B cell (primary cell): ENCODE data around the gene DNAJC4. TPM values are rescaled to one million over a fixed set of nuclear protein-coding genes. Genes with fewer than 3 reads are reported as not detected.

Experiments used
- ATAC-seq: fragments of 200-7000 bp; cut with Tn5 transposase; one replicate; pipeline ENCODE4 v1.10.0; 2021; ENCODE audit warnings: low read depth, mild to moderate bottlenecking, moderate number of reproducible peaks, moderate library complexity
- CTCF ChIA-PET: fragments of 350-600 bp; sonication (Branson Sonifier 250); formaldehyde crosslinking; loops from one replicate; lab custom pipeline; 2021; ENCODE audit warnings: antibody characterized with exemption, inconsistent platforms; lab: Charles Lee
- POLR2A ChIA-PET: fragments of 350-600 bp; sonication (Branson Sonifier 250); formaldehyde crosslinking; loops from one replicate; lab custom pipeline; 2021; ENCODE audit warnings: antibody characterized with exemption; lab: Charles Lee
- DNase-seq: peaks from one replicate; pipeline ENCODE4 v3.0.0; 2013
- H2AFZ ChIP-seq: 2 replicates; pipeline ENCODE4 v1.6.1; 2012; ENCODE audit warnings: mild to moderate bottlenecking, low read depth, low read length; ENCODE audit not compliant: insufficient read depth, poor library complexity, severe bottlenecking
- H3K27ac ChIP-seq, 2 donors: 1 replicate in 1 of 2; 2 replicates in 1 of 2; pipeline ENCODE4 v1.5.1; 2012 to 2013; ENCODE audit warnings: low read length in 2 of 2, mild to moderate bottlenecking in 2 of 2, moderate library complexity in 1 of 2
- H3K27me3 ChIP-seq, 4 experiments: fragments of 200-600 bp in 1 of 4; sonication (generic) in 1 of 4; replicated peaks in 1 of 4; 1 replicate in 2 of 4; 2 replicates in 2 of 4; pipeline versions ENCODE4 v1.6.1 to v1.7.0; 2013 to 2016; ENCODE audit warnings: low read length in 3 of 4, mild to moderate bottlenecking in 2 of 4, mixed read lengths in 1 of 4, moderate library complexity in 1 of 4; ENCODE audit not compliant: insufficient read depth in 4 of 4, control insufficient read depth in 3 of 4; ENCODE audit errors: control extremely low read depth in 1 of 4
- H3K36me3 ChIP-seq, 2 experiments: replicated peaks in 1 of 2; 1 replicate in 1 of 2; 2 replicates in 1 of 2; pipeline versions ENCODE4 v1.6.1 to v1.7.1; 2013; ENCODE audit warnings: low read length in 1 of 2; ENCODE audit not compliant: insufficient read depth in 2 of 2, control insufficient read depth in 1 of 2; ENCODE audit errors: control extremely low read depth in 1 of 2, extremely low read depth in 1 of 2
- H3K4me1 ChIP-seq, 2 donors: fragments of 200-600 bp in 1 of 2; sonication (generic) in 1 of 2; 1 replicate in 1 of 2; 2 replicates in 1 of 2; pipeline versions ENCODE4 v1.5.1 to v1.6.1; 2013 to 2017; ENCODE audit warnings: low read length in 2 of 2; ENCODE audit not compliant: control insufficient read depth in 2 of 2, insufficient read depth in 2 of 2
- H3K4me2 ChIP-seq: replicated peaks from 2 replicates; pipeline ENCODE3; 2012; ENCODE audit warnings: mild to moderate bottlenecking, low read depth, low read length; ENCODE audit not compliant: poor library complexity, severe bottlenecking
- H3K4me3 ChIP-seq, 5 experiments: fragments of 200-600 bp in 1 of 5; sonication (generic) in 1 of 5; 1 replicate in 3 of 5; 2 replicates in 2 of 5; pipeline versions ENCODE4 v1.5.1 to v1.7.0; 2011 to 2016; ENCODE audit warnings: low read length in 4 of 5, mild to moderate bottlenecking in 4 of 5, low read depth in 2 of 5, control low read depth in 1 of 5, moderate library complexity in 1 of 5; ENCODE audit not compliant: insufficient read depth in 1 of 5; ENCODE audit errors: control extremely low read depth in 1 of 5, extremely low read depth in 1 of 5
- H3K79me2 ChIP-seq: fragments of 200-600 bp; sonication (generic); one replicate; pipeline ENCODE4 v1.6.0; 2016; ENCODE audit warnings: low read length; ENCODE audit not compliant: control insufficient read depth, insufficient read depth
- H3K9ac ChIP-seq: fragments of 200-600 bp; sonication (generic); 2 replicates; pipeline ENCODE4 v1.6.1; 2017; ENCODE audit warnings: mild to moderate bottlenecking, low read length, moderate library complexity
- H3K9me3 ChIP-seq, 3 donors: one replicate each; pipeline versions ENCODE4 v1.6.1 to v1.7.1; 2013; ENCODE audit warnings: low read length in 2 of 3; ENCODE audit not compliant: control insufficient read depth in 2 of 3, insufficient read depth in 1 of 3; ENCODE audit errors: control extremely low read depth in 1 of 3
- H4K20me1 ChIP-seq: 2 replicates; pipeline ENCODE4 v1.6.0; 2012; ENCODE audit warnings: mild to moderate bottlenecking, low read length; ENCODE audit not compliant: insufficient read depth, control insufficient read depth, poor library complexity, severe bottlenecking
- H3K27ac Mint-ChIP-seq: one replicate; pipeline ENCODE4 v1.8.0; 2021; ENCODE audit warnings: mixed read lengths
- H3K27me3 Mint-ChIP-seq: one replicate; pipeline ENCODE4 v1.8.0; 2021; ENCODE audit warnings: mixed read lengths
- H3K4me1 Mint-ChIP-seq: one replicate; pipeline ENCODE4 v1.8.0; 2021; ENCODE audit warnings: mixed read lengths
- H3K4me3 Mint-ChIP-seq: one replicate; pipeline ENCODE4 v1.8.0; 2021; ENCODE audit warnings: mixed read lengths
- H3K9me3 Mint-ChIP-seq: one replicate; pipeline ENCODE4 v1.8.0; 2022; ENCODE audit warnings: mixed read lengths; ENCODE audit not compliant: insufficient read depth
- CTCF ChIP-seq: fragments of 200-600 bp; IDR thresholded peaks from one replicate; pipeline ENCODE4 v1.8.0; 2022; ENCODE audit warnings: antibody characterized with exemption, mild to moderate bottlenecking
- EZH2 ChIP-seq: IDR thresholded peaks from 2 replicates; pipeline ENCODE4 v1.6.1; 2012; ENCODE audit warnings: borderline replicate concordance, low read depth, mild to moderate bottlenecking, moderate library complexity, low read length; ENCODE audit not compliant: insufficient read depth, poor library complexity, severe bottlenecking
- WGBS: methylation state at CpG from one replicate; pipeline ENCODE4 v1.1.5; 2013; ENCODE audit warnings: missing lambda C conversion rate; ENCODE audit not compliant: insufficient coverage; 5-methylcytosine and 5-hydroxymethylcytosine counted together
- intact Hi-C: fragments of 100-400 bp; cut with micrococcal nuclease; formaldehyde crosslinking; loops from one replicate; pipeline ENCODE4 v1.10.0; 2022
- polyA plus RNA-seq: library from polyadenylated mRNA; depleted of rRNA; stranded (reverse); fragments of >200 nt; gene quantifications from 2 replicates; pipeline ENCODE4 v1.2.3, GENCODE V29; 2012
- total RNA-seq, 2 donors: library from RNA; stranded (reverse); fragments of 120-200 nt in 1 of 2; gene quantifications; 1 replicate in 1 of 2; 2 replicates in 1 of 2; pipeline versions ENCODE4 v1.2.3 to v1.2.4, GENCODE V29; 2013 to 2022

The DNAJC4 gene
- total and polyA plus RNA-seq, 2 donors (not counting 1 experiment from before 2014, with no cell fraction given), result 74.4 to 105 TPM

GRCh38 chr11:64269540-64270220 lies 39.3 kb downstream of the DNAJC4 start:
- intact Hi-C loops, result loop anchor here (1.0 kb wide), 9 partner anchors 16 to 84 kb away; partner anchors contain the start of genes DNAJC4, FKBP2, GPR137 and NUDT22
- WGBS, result under 1% methylated on average over 58 of the region's 58 CpGs
- Mint-ChIP-seq H3K27ac (peak overlapping the region; percentile 99), H3K4me1 (peaks cover 19% of the 10 kb centered on the region), H3K27me3 (no peaks in the 10 kb centered on the region), H3K9me3 (no peaks in the 10 kb centered on the region), H3K4me3 (peak overlapping the region; percentile 100)
- Histone ChIP-seq H3K4me2 (peak overlapping the region; percentile 92), H3K36me3 (no peaks in the 10 kb centered on the region), H3K79me2 (no peaks in the 10 kb centered on the region), H3K9me3 (peaks cover 0 to 3% (median 0%) of the 10 kb centered on the region in 3 donors), H3K4me3 (peak overlapping the region; percentile 79 to 96 (median 87)), H3K9ac (peak overlapping the region; percentile 76), H2AFZ (peak overlapping the region; percentile 75), H3K27ac (peak overlapping the region; percentile 89 to 91), H3K4me1 (peaks cover 14 to 29% of the 10 kb centered on the region in 2 donors), H3K27me3 (no peaks in the 10 kb centered on the region), H4K20me1 (no peaks in the 10 kb centered on the region)
- ATAC-seq, result peak; percentile 73
- POLR2A ChIA-PET, result interaction anchor here (0.6 to 4.6 kb wide), 19 partner anchors 14 to 1623 kb away, joined by 3 to 67 read pairs (median 4); partner anchors contain the start of genes BAD, CCDC88B, FERMT3 and FKBP2
- CTCF ChIA-PET, result interaction anchor here (1.0 to 5.7 kb wide), 9 partner anchors 11 to 419 kb away, joined by 3 to 73 read pairs (median 11); partner anchors contain the start of genes BAD, CATSPERZ, ESRRA and FERMT3
- peak; percentile 37 for TF ChIP-seq CTCF
- no peak for TF ChIP-seq EZH2
- peak; percentile 99 for DNase-seq
